GM21576 (cell line): ENCODE results near the gene TAF13.
"Not testable (repeated sequence)": the region's sequence is repeated elsewhere in the genome, so short reads cannot be mapped to it uniquely, and the experiment has no call there.

Source experiments
- ATAC-seq: cut with Tn5 transposase; IDR thresholded peaks from one replicate; pipeline ENCODE4 v1.9.1; 2021; ENCODE audit warnings: mild to moderate bottlenecking, moderate library complexity; ENCODE audit not compliant: unreplicated experiment

Gene TAF13

DNA sequence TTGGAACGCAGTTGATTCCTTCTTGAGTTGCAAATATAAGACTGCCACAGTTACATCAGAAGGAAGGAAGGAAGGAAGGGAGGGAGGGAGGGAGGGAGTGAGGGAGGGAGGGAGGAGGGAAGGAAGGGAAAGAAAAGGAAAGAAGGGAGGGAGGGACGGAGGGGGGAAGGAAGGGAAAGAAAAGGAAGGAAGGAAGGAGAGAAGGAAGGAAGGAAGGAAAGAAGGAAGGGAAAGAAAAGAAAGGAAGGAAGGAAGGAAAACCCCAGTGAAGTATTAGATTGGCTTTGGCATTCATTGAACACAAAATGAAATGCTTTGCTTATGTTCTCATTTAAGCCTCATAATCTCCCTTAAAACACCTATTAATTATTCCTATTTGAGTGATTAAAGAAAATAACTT lies 27.5 kb downstream of the TAF13 start:
- no peak for ATAC-seq

DNA sequence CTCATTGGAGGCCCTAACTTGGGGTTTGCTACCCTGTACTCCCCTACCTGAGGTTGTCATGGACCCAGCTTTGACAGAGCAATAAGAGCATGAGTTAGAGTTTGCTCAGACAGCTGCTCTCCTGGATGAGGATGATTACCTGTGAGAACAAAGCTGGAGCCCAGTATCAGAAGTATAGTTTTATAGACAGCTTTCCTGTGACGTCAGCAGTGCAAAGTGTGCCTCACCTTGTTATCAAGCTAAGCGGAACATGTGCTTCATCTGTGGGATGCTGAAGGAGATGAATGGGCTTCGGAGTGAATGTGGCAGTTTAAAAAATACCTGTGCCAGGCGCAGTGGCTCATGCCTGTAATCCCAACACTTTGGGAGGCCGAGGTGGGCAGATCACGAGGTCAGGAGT lies 28.5 kb downstream of the TAF13 start:
- no peak for ATAC-seq

DNA sequence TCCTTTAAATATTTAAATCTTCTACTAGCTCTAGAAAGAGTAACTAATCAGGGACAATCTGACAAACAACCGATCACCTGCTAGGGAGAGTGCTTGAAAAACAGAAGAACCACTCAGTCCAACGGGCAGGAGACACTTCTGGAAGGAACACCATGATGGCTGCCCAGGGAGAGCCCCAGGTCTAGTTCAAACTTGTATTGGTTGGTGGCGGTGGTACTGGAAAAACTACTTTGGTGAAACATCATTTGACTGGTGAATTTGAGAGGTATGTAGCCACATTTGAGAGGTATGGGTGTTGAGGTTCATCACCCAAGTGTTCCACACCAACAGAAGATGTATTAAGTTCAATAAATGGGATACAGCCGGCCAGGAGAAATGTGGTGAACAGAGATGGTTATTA lies 29.1 kb downstream of the TAF13 start:
- ATAC-seq = no peak

DNA sequence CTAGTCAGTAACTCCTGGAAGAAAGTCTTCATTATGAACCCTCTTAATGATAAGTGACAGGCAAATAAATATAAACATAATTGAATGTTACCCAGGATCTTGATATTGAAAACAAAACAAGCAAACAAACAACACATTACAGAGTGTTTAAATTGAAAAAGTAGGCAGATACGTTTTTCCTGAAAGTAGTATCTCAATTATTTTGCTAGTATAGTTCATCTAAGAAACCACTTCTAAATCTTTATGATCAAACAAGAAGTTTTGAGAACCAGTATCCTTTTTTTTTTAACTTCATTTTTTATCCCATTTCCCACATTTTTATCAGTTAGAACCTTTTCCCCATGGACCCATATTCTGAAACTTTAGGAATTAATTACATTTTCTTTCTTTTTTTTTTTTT lies 30.2 kb downstream of the TAF13 start:
- no peak for ATAC-seq

DNA sequence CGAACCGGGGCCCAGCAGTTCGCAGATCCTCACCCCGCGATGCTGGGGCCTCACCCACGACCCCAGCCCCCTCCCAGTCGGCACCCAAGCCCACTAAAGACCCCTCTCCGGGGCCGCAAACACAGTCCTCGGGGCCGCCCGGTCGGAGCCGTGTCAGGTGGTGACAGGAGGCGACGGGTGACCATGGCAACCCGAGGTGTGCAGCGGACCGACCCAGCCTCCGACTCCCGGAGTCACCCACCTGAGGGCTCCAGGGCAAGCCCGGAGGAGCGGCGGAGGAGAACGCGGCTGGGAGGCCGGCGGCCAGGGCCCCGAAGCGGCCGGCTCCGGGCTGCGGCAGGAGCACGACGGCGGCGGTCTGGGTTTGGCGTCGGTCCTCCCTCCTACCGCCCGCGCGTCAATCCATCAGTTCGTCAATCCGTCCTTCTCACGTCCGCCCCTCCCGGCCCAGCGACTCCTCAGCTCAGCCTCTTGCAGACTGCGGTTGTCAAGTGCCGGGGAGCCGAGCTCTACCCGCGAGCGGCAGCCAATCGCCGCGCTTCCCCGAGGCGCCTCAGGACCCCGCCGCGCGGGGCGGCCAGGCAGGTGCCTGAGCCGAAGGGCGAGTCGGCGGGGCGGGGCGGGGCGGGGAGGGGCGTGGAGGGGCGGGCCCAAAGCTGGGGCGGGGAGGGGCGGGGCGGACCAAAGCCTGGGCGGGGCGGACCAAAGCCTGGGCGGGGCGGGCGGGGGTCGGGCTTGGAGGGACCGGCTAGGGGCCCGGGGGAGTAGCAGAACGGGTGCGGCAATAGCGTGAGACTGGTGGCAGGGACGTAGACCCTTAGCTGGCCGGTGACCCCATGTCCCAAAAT lies 34.0 kb downstream of the TAF13 start, which contains the start of gene WDR47:
TSS of gene WDR47 (minus strand) at position 482 of the 848 bp plus-strand sequence. CDS start 18,590 bp downstream, outside the sequence.
- peak; percentile 93 for ATAC-seq

DNA sequence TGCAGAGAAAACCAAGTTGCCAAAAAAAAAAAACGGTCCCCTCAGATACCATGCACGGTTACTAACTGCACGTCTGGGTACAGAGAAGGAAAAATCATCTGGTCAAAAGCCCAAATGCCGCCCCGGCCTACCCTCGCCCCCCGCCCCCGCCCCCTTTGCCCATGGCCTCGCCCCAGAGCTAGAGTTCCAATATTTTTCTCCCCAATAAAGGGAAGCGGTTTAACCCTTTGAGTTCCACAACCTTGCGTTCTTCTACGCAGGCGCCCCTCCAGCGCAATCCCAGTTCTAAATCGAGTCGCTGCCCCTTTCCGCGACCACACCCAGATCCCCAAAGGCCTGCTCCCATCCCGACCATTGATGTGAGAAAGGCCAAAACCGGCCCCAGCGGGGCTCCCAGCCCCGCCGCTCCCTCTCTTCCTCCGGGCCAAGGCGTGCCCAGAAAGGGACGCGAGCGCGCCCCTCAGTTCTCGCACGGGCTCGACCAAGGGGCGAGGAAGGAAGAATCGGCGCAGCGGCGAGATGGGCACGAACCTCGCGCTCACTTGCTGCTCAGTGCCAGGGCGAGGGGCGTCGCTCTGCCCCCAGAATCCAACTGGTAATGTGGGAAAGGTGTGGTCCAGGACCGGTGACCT lies 34.7 kb downstream of the TAF13 start:
- peak; percentile 17 for ATAC-seq

DNA sequence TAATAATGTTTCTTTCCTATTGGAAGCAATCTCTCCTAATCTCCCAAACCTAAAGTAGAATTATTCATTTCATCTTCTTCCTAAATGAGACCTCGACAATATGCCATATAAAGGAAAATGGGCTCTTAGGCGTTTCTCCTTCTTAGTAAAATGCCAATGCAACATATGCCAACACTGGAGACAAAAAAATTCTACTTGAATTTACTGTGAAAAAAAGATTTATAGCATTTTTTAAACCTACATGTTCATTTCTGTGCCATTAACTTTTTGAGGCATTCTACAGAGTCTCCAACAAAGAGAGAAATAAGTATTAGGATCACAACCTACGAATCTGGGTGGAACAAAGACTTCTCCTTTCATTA lies 35.2 kb downstream of the TAF13 start:
- ATAC-seq = no peak

DNA sequence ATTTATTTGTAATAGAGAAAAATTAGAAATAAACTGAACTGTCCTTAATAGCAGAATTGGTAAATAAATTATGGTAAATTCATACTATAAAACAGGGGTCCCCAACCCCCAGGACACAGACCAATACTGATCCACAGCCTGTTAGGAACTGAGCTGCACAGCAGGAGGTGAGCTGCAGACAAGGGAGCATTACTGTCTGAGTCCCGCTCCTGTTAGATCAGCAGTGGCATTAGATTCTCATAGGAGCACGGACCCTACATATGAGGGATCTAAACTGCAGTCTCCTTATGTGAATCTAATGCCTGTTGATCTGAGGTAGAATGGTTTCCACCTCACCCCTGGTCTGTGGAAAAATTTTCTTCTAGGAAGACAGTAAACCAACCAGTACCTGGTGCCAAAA lies 41.4 kb downstream of the TAF13 start:
- no peak for ATAC-seq

DNA sequence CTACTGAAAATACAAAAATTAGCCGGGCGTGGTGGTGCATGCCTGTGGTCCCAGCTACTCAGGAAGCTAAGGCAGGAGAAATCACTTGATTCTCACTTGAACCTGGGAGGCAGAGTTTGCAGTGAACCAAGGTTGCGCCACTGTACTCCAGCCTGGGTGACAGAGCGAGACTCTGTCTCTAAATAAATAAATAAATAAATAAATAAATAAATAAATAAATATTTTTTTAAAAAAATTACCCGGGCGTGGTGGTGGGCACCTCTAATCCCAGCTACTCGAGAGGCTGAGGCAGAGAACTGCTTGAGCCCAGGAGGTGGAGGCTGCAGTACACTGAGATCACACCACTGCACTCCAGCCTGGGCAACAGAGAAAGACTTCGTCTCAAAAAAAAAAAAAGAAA lies 46.3 kb downstream of the TAF13 start:
- not testable (repeated sequence) for ATAC-seq

DNA sequence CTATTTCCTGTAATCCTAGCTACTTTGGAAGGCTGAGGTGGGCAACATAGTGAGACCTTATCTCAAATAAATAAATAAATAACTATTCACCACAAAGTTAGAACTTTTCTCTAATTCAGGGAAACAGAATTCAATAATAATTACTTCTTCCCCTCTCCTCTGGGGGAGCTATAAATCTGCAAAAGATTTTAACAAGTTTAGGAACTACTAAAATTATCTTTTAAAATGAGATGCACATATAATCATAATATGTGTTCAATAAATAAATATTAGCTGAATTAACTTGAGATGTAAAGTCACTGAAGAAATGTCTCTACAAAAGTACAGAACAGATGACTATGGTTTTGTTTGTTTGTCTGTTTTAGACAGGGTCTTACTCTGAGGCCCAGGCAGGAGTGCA lies 48.0 kb downstream of the TAF13 start:
- no peak for ATAC-seq

DNA sequence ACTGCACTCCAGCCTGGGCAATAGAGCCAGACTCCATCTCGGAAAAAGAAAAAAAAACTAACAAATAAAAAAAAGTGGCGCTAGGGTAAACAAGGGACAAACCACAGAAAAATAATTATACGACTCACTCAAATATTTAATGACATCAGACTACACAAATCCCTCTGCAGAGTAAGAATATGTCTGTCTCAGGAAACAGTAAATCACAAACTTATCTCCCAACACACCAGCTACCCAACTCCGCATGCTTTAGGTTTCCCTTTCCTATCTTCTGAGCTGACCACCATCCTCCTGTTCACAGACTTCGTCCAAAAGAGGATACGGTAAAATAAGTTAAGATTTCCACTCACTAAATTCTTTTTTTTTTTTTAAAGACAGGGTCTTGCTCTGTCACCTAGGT lies 50.1 kb downstream of the TAF13 start:
- ATAC-seq = no peak

DNA sequence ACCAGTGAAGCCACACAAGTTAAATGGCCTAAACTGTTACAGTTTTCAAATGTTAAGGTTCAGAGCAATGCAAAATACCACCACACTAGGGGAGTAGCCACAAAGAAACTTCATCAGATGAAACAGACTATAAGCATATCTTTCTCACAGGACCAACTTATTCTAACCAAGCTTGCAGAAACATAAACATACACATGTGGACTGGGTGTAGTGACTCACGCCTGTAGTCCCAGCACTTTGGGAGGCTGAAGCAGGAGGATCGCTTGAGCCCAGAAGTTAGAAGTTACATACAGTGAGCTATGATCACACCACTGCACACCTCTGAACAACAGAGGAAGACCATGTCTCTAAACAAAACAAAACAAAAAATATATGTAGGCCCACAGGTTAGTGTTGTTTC lies 51.2 kb downstream of the TAF13 start:
- ATAC-seq = no peak

DNA sequence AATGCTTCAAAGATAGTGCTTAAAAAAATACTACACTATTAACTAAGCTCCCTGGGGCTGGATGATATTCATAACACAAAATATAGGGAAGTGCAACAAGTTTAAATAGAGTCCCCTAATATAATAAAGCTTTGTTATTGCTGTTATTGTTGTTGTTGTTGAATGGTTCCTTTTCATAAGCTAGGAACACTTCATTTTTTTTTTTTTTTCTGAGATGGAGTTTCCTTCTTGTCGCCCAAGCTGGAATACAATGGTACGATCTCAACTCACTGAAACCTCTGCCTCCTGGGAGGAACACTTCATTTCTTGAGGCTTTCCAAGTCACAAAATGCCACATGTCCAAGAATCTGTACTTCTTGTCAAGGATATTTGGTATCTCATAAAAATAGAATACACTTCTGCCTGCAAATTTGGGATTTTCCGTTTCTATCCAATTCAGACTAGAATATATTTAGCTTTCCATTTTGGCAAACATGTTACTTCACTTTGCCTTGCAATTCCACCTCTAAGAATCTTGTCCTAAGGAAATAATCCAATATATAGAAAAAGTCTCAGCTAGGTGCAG lies 55.0 kb downstream of the TAF13 start:
- no peak for ATAC-seq

DNA sequence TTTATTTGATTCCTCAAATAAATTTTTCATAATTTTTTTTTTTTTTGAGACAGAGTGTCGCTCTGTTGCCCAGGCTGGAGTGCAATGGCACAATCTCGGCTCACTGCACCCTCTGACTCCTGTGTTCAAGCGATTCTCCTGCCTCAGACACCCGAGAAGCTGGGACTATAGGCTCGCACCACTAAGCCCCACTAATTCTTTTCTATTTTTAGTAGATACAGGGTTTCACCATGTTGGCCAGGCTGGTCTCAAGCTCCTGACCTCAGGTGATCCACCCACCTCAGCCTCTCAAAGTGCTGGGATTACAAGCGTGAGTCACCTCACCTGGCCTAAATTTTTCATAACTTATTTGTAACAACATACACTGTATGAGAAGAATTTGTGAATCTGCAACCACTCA lies 58.1 kb downstream of the TAF13 start:
- ATAC-seq = not testable (repeated sequence)

DNA sequence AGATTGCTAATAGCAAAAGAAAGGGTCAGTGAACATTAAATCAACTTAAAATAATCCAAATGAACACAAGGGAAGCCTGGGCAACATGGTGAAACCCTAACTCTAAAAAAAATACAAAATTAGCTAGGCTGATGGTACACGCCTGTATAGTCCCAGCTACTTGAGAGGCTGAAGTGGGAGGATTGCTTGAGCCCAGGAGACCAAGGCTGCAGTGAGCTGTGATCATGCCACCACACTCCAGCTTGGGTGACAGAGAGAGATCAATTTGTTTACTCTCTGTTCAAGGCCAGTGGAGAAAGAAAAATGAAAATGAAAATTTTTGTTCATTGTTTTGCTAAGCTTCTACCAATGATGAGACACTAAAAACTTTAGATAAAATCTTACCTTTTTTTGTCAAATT lies 58.7 kb downstream of the TAF13 start:
- no peak for ATAC-seq
